Central memory CD8-positive, alpha-beta T cell (primary cell): Measurements from ENCODE around the gene CHST14.

Source experiments
- ATAC-seq: fragments of 150-1000 bp; cut with Tn5 transposase; replicated peaks from 2 replicates; pipeline ENCODE4 v1.10.0; 2022; ENCODE audit warnings: mild to moderate bottlenecking, moderate FRiP score, moderate number of reproducible peaks; ENCODE audit not compliant: poor library complexity, severe bottlenecking; ENCODE audit errors: extremely low read depth
- DNase-seq, 2 donors: peaks; one replicate each; pipeline ENCODE4 v3.0.0; 2021; ENCODE audit warnings: low spot score in 2 of 2
- H3K27ac Mint-ChIP-seq: one replicate; pipeline ENCODE4 v1.8.0; 2022; ENCODE audit warnings: low read depth, mild to moderate bottlenecking, moderate library complexity, mixed read lengths
- H3K27me3 Mint-ChIP-seq: one replicate; pipeline ENCODE4 v1.8.0; 2022; ENCODE audit warnings: mixed read lengths
- H3K36me3 Mint-ChIP-seq: one replicate; pipeline ENCODE4 v1.8.0; 2022; ENCODE audit warnings: mild to moderate bottlenecking, moderate library complexity, mixed read lengths; ENCODE audit not compliant: insufficient read depth
- H3K4me1 Mint-ChIP-seq: one replicate; pipeline ENCODE4 v1.8.0; 2022; ENCODE audit warnings: mixed read lengths
- H3K4me3 Mint-ChIP-seq: one replicate; pipeline ENCODE4 v1.8.0; 2022; ENCODE audit warnings: mild to moderate bottlenecking, moderate library complexity, mixed read lengths
- H3K9me3 Mint-ChIP-seq: one replicate; pipeline ENCODE4 v1.8.0; 2022; ENCODE audit warnings: mixed read lengths

The CHST14 gene

GRCh38 chr15:40469776-40470390, 901 bp upstream of the CHST14 start:
- H3K36me3 Mint-ChIP-seq, result peaks cover 12% of the 10 kb centered on the region
- H3K4me3 Mint-ChIP-seq, result peak overlapping the region; percentile 63
- peaks cover 14% of the 10 kb centered on the region for H3K4me1 Mint-ChIP-seq
- H3K9me3 Mint-ChIP-seq, result no peaks in the 10 kb centered on the region
- DNase-seq (no peak), ATAC-seq (no peak)
- peak overlapping the region; percentile 8 for H3K27ac Mint-ChIP-seq
- no peaks in the 10 kb centered on the region for H3K27me3 Mint-ChIP-seq

GRCh38 chr15:40471105-40471807, 472 bp downstream of the CHST14 start:
- peak overlapping the region; percentile 73 for H3K27ac Mint-ChIP-seq
- DNase-seq, result no peak
- peaks cover 14% of the 10 kb centered on the region for H3K4me1 Mint-ChIP-seq
- ATAC-seq, result peak; percentile 41
- H3K36me3 Mint-ChIP-seq, result peaks cover 9% of the 10 kb centered on the region
- no peaks in the 10 kb centered on the region for H3K9me3 Mint-ChIP-seq
- H3K4me3 Mint-ChIP-seq, result peak overlapping the region; percentile 84
- no peaks in the 10 kb centered on the region for H3K27me3 Mint-ChIP-seq

GRCh38 chr15:40471808-40472150, 995 bp downstream of the CHST14 start:
- DNase-seq, result no peak
- ATAC-seq, result no peak
- Mint-ChIP-seq H3K36me3 (peaks cover 5% of the 10 kb centered on the region), H3K9me3 (no peaks in the 10 kb centered on the region), H3K4me3 (peak overlapping the region; percentile 84), H3K4me1 (peaks cover 14% of the 10 kb centered on the region), H3K27me3 (no peaks in the 10 kb centered on the region), H3K27ac (peak overlapping the region; percentile 73)

- peak overlapping the region; percentile 73 for H3K27ac Mint-ChIP-seq
- H3K9me3 Mint-ChIP-seq, result no peaks in the 10 kb centered on the region
- peaks cover 5% of the 10 kb centered on the region for H3K36me3 Mint-ChIP-seq
- DNase-seq (no peak), ATAC-seq (no peak)
- H3K4me1 Mint-ChIP-seq, result peaks cover 14% of the 10 kb centered on the region
- peak overlapping the region; percentile 84 for H3K4me3 Mint-ChIP-seq
- H3K27me3 Mint-ChIP-seq, result no peaks in the 10 kb centered on the region
Observed at GRCh38 chr15:40472171-40472727, 1.5 kb downstream of the CHST14 start.

- Mint-ChIP-seq H3K36me3 (peaks cover 1% of the 10 kb centered on the region), H3K27ac (no peak overlapping the region)
- no peak for DNase-seq
Observed at GRCh38 chr15:40474581-40474980, 3.8 kb downstream of the CHST14 start.

GRCh38 chr15:40477642-40478327, 7.0 kb downstream of the CHST14 start:
- no peak for ATAC-seq
- no peak overlapping the region for H3K4me3 Mint-ChIP-seq
- H3K9me3 Mint-ChIP-seq, result no peaks in the 10 kb centered on the region
- peaks cover 3% of the 10 kb centered on the region for H3K4me1 Mint-ChIP-seq
- peaks cover 1% of the 10 kb centered on the region for H3K36me3 Mint-ChIP-seq
- H3K27ac Mint-ChIP-seq, result no peak overlapping the region
- no peak for DNase-seq
- H3K27me3 Mint-ChIP-seq, result peaks cover 34% of the 10 kb centered on the region

More at GRCh38 chr15:40474581-40474980, 3.8 kb downstream of the CHST14 start:
- ATAC-seq, result no peak
- peaks cover 6% of the 10 kb centered on the region for H3K27me3 Mint-ChIP-seq
- H3K9me3 Mint-ChIP-seq, result no peaks in the 10 kb centered on the region
- H3K4me3 Mint-ChIP-seq, result no peak overlapping the region
- H3K4me1 Mint-ChIP-seq, result peaks cover 14% of the 10 kb centered on the region

GRCh38 chr15:40479024-40479423, 8.2 kb downstream of the CHST14 start:
- no peak for ATAC-seq
- no peaks in the 10 kb centered on the region for H3K9me3 Mint-ChIP-seq
- peaks cover 39% of the 10 kb centered on the region for H3K27me3 Mint-ChIP-seq
- H3K36me3 Mint-ChIP-seq, result peaks cover under 1% of the 10 kb centered on the region
- H3K4me1 Mint-ChIP-seq, result no peaks in the 10 kb centered on the region
- DNase-seq, result no peak
- H3K4me3 Mint-ChIP-seq, result no peak overlapping the region
- no peak overlapping the region for H3K27ac Mint-ChIP-seq

GRCh38 chr15:40481341-40482074, 10.7 kb downstream of the CHST14 start:
- Mint-ChIP-seq H3K4me3 (no peak overlapping the region), H3K4me1 (no peaks in the 10 kb centered on the region)

GRCh38 chr15:40483919-40484318, 13.1 kb downstream of the CHST14 start:
- Mint-ChIP-seq H3K36me3 (no peaks in the 10 kb centered on the region), H3K27ac (no peak overlapping the region), H3K4me1 (no peaks in the 10 kb centered on the region), H3K27me3 (peaks cover 35% of the 10 kb centered on the region), H3K4me3 (no peak overlapping the region), H3K9me3 (no peaks in the 10 kb centered on the region)
- ATAC-seq, result no peak
- no peak for DNase-seq

More at GRCh38 chr15:40481341-40482074, 10.7 kb downstream of the CHST14 start:
- DNase-seq (no peak), ATAC-seq (no peak)
- Mint-ChIP-seq H3K36me3 (no peaks in the 10 kb centered on the region), H3K27me3 (peaks cover 39% of the 10 kb centered on the region), H3K9me3 (no peaks in the 10 kb centered on the region), H3K27ac (no peak overlapping the region)

GRCh38 chr15:40486066-40486770, 15.4 kb downstream of the CHST14 start:
- Mint-ChIP-seq H3K27me3 (peaks cover 21% of the 10 kb centered on the region), H3K27ac (no peak overlapping the region), H3K4me3 (no peak overlapping the region), H3K4me1 (no peaks in the 10 kb centered on the region), H3K36me3 (no peaks in the 10 kb centered on the region), H3K9me3 (no peaks in the 10 kb centered on the region)
- ATAC-seq, result no peak
- no peak for DNase-seq

- no peak overlapping the region for H3K4me3 Mint-ChIP-seq
Observed at GRCh38 chr15:40487816-40488682, 17.3 kb downstream of the CHST14 start.

More at GRCh38 chr15:40487816-40488682, 17.3 kb downstream of the CHST14 start:
- Mint-ChIP-seq H3K4me1 (peaks cover 2% of the 10 kb centered on the region), H3K27ac (no peak overlapping the region), H3K27me3 (peaks cover 3% of the 10 kb centered on the region), H3K9me3 (no peaks in the 10 kb centered on the region), H3K36me3 (no peaks in the 10 kb centered on the region)
- ATAC-seq (no peak), DNase-seq (no peak)
